Tibial nerve (tissue), 3 donors: ENCODE data around the gene ZNF516.

Experiments used
- CTCF ChIP-seq, 5 experiments: fragments of 200-600 bp in 3 of 5; fragments of 450-650 bp in 2 of 5; sonication (generic) in 3 of 5; IDR thresholded peaks; one replicate each; pipeline ENCODE4 v1.5.1; 2016 to 2019; ENCODE audit warnings: antibody characterized with exemption in 5 of 5, mild to moderate bottlenecking in 3 of 5, moderate library complexity in 2 of 5
- POLR2A ChIP-seq, 2 donors: fragments of 450-650 bp; IDR thresholded peaks; one replicate each; pipeline ENCODE4 v1.6.1; 2017; ENCODE audit warnings: antibody characterized with exemption in 2 of 2, mild to moderate bottlenecking in 2 of 2, moderate library complexity in 2 of 2

- TF ChIP-seq CTCF (IDR thresholded peaks at IDR 0.05) (peak in 1 of 5 experiments; percentile 9), POLR2A (IDR thresholded peaks at IDR 0.05) (no peak)
These were observed 14.1 kb downstream of the ZNF516 start for GRCh38 chr18:76480913-76481312.
